Mammary epithelial cell (primary cell): ENCODE results near the gene ADGRD2.

ENCODE experiments used
- EZH2 ChIP-seq: IDR thresholded peaks from 2 replicates; pipeline ENCODE4 v1.6.1; 2012; ENCODE audit warnings: low read length, inconsistent platforms, borderline replicate concordance
- TF ChIP-seq, protein P1 (sequence below), 2 donors: IDR thresholded peaks in 1 of 2; conservative IDR thresholded peaks in 1 of 2; 2 replicates each; pipeline ENCODE4 v1.5.1; 2011 to 2012; ENCODE audit warnings: inconsistent platforms in 2 of 2, low read length in 2 of 2, mild to moderate bottlenecking in 2 of 2, control low read depth in 1 of 2, low read depth in 1 of 2; ENCODE audit not compliant: insufficient read depth in 1 of 2; ENCODE audit errors: extremely low read depth in 1 of 2

DNA sequence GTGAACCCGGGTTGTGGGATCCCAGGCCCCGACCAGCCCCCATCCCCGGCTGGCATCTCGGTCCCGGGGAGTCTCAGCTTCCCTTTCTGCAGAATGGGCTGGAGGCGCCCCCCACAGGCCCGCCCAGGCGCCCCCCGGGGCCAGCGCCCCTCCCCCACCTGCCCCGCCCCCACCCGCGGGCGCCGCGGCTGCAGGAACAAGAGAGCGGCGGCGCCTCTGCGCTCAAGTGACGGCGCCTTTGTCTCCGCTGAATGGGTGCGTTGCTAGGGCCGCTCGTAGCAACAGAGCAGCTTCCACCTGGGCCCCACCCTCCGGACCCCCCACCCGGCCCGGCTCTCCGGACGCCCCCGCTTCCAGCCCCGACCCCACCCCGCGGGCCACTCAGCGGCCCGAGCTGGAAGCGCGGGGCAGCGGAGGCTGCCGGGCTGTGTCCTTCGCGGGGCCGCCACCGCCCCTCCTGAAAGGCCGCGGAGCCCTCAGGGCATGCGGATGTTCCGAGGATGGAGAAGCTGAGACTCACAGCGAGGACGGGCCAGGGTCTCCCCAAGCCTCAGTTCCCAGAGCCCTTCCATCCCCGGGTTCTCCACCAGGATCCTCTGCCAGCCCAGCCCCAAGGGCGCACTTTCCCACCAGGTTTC is 27.5 kb downstream of the ADGRD2 start:
- TF ChIP-seq, protein P1, sequence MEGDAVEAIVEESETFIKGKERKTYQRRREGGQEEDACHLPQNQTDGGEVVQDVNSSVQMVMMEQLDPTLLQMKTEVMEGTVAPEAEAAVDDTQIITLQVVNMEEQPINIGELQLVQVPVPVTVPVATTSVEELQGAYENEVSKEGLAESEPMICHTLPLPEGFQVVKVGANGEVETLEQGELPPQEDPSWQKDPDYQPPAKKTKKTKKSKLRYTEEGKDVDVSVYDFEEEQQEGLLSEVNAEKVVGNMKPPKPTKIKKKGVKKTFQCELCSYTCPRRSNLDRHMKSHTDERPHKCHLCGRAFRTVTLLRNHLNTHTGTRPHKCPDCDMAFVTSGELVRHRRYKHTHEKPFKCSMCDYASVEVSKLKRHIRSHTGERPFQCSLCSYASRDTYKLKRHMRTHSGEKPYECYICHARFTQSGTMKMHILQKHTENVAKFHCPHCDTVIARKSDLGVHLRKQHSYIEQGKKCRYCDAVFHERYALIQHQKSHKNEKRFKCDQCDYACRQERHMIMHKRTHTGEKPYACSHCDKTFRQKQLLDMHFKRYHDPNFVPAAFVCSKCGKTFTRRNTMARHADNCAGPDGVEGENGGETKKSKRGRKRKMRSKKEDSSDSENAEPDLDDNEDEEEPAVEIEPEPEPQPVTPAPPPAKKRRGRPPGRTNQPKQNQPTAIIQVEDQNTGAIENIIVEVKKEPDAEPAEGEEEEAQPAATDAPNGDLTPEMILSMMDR (conservative IDR thresholded peaks at IDR 0.05 in 1 of 2, IDR thresholded peaks at IDR 0.05 in 1 of 2; ENCODE audit: extremely low read depth in 1 of 2, insufficient read depth in 1 of 2, low read depth in 1 of 2, low read length in 2 of 2) = no peak
- TF ChIP-seq EZH2 = no peak
